Endothelial cell of umbilical vein (primary cell): ENCODE results near the gene OR10AD1. TPM values are rescaled to one million over a fixed set of nuclear protein-coding genes. Genes with fewer than 3 reads are reported as not detected.

ENCODE experiments used
- BruUV-seq: library from RNA; stranded (reverse); fragments of 400-500 nt; replicated peaks from 2 replicates; lab custom pipeline; 2021; lab: Mats Ljungman, UMichigan
- CTCF ChIA-PET: fragments of 300-600, 350-600 bp; sonication (Branson Sonifier 250); formaldehyde crosslinking; loops from one replicate; lab custom pipeline; 2021; ENCODE audit warnings: antibody characterized with exemption, inconsistent platforms; lab: Charles Lee
- POLR2A ChIA-PET: fragments of 300-600, 350-600 bp; sonication (Branson Sonifier 250); formaldehyde crosslinking; loops from one replicate; lab custom pipeline; 2021; ENCODE audit warnings: antibody characterized with exemption, inconsistent platforms; lab: Charles Lee
- DNase-seq: peaks from one replicate; pipeline ENCODE4 v3.0.0-alpha.2; 2011; ENCODE audit warnings: low read depth, low spot score
- FAIRE-seq: peaks from 2 replicates; lab custom pipeline; 2011; peaks lifted over from hg19 to GRCh38; lab: Jason Lieb, UNC
- H2AFZ ChIP-seq: 2 replicates; pipeline ENCODE4 v1.6.0; 2012; ENCODE audit warnings: low read depth, low read length, control low read depth, inconsistent platforms
- H3K27ac ChIP-seq: 2 replicates; pipeline ENCODE4 v1.5.1; 2011; ENCODE audit warnings: low read depth, mild to moderate bottlenecking, control low read depth, low read length, moderate library complexity; ENCODE audit not compliant: insufficient read depth
- H3K27me3 ChIP-seq, 2 experiments: 2 replicates each; pipeline versions ENCODE4 v1.6.0 to v1.6.1; 2011; ENCODE audit warnings: low read length in 2 of 2, mixed read lengths in 1 of 2; ENCODE audit not compliant: control insufficient read depth in 2 of 2, insufficient read depth in 2 of 2
- H3K36me3 ChIP-seq, 2 experiments: 2 replicates in 1 of 2; 3 replicates in 1 of 2; pipeline ENCODE4 v1.5.1; 2011; ENCODE audit warnings: low read length in 2 of 2, mild to moderate bottlenecking in 1 of 2, moderate library complexity in 1 of 2; ENCODE audit not compliant: control insufficient read depth in 2 of 2, insufficient read depth in 2 of 2; ENCODE audit errors: extremely low read depth in 1 of 2
- H3K4me1 ChIP-seq: 3 replicates; pipeline ENCODE4 v1.5.1; 2011; ENCODE audit warnings: mild to moderate bottlenecking, low read length; ENCODE audit not compliant: control insufficient read depth, insufficient read depth; ENCODE audit errors: extremely low read depth
- H3K4me2 ChIP-seq: 2 replicates; pipeline ENCODE4 v1.6.1; 2011; ENCODE audit warnings: low read length, control low read depth, mixed read lengths; ENCODE audit not compliant: insufficient read depth
- H3K4me3 ChIP-seq, 3 experiments: fragments of 200-600 bp in 1 of 3; sonication (generic), shearing (Covaris generic) in 1 of 3; replicated peaks in 1 of 3; 2 replicates each; pipeline ENCODE4 v1.5.1; 2011 to 2016; ENCODE audit warnings: control low read depth in 3 of 3, low read length in 3 of 3, mild to moderate bottlenecking in 2 of 3, inconsistent platforms in 1 of 3, low read depth in 1 of 3, moderate library complexity in 1 of 3; ENCODE audit not compliant: insufficient read depth in 1 of 3
- H3K79me2 ChIP-seq: 2 replicates; pipeline ENCODE4 v1.6.0; 2012; ENCODE audit warnings: low read length, inconsistent platforms; ENCODE audit not compliant: control insufficient read depth, insufficient read depth
- H3K9ac ChIP-seq: replicated peaks from 2 replicates; pipeline ENCODE3; 2011; ENCODE audit warnings: low read length, control low read depth; ENCODE audit not compliant: insufficient read depth; ENCODE audit errors: extremely low read depth
- H3K9me1 ChIP-seq: replicated peaks from 3 replicates; pipeline ENCODE4 v1.6.0; 2011; ENCODE audit warnings: mild to moderate bottlenecking, low read length; ENCODE audit not compliant: control insufficient read depth, insufficient read depth; ENCODE audit errors: extremely low read depth
- H3K9me3 ChIP-seq: replicated peaks from 2 replicates; pipeline ENCODE4 v1.5.1; 2012; ENCODE audit warnings: low read length, inconsistent platforms; ENCODE audit not compliant: control insufficient read depth, insufficient read depth
- H4K20me1 ChIP-seq: replicated peaks from 2 replicates; pipeline ENCODE3; 2011; ENCODE audit warnings: mild to moderate bottlenecking, low read length; ENCODE audit not compliant: control insufficient read depth, insufficient read depth; ENCODE audit errors: extremely low read depth
- CTCF ChIP-seq, 2 donors: IDR thresholded peaks; 1 replicate in 1 of 2; 2 replicates in 1 of 2; pipeline ENCODE4 v1.5.1; 2011; ENCODE audit warnings: low read length in 2 of 2, mild to moderate bottlenecking in 2 of 2, moderate library complexity in 2 of 2, control low read depth in 1 of 2, inconsistent platforms in 1 of 2, low read depth in 1 of 2; ENCODE audit not compliant: insufficient read depth in 1 of 2; ENCODE audit errors: extremely low read depth in 1 of 2
- EZH2 ChIP-seq: IDR thresholded peaks from 2 replicates; pipeline ENCODE4 v1.6.1; 2012; ENCODE audit warnings: borderline replicate concordance, low read depth, mild to moderate bottlenecking, moderate library complexity, low read length, inconsistent platforms; ENCODE audit not compliant: severe bottlenecking
- FOS ChIP-seq: IDR thresholded peaks from 2 replicates; pipeline ENCODE4 v1.6.1; 2011; ENCODE audit warnings: mild to moderate bottlenecking, low read length, moderate library complexity, borderline replicate concordance; ENCODE audit not compliant: insufficient read depth
- GATA2 ChIP-seq: IDR thresholded peaks from 2 replicates; pipeline ENCODE4 v1.7.0; 2011; ENCODE audit warnings: low read depth, mild to moderate bottlenecking, moderate library complexity, mixed read lengths, low read length; ENCODE audit not compliant: insufficient read length, insufficient read depth
- JUN ChIP-seq: IDR thresholded peaks from 2 replicates; pipeline ENCODE4 v1.6.1; 2011; ENCODE audit warnings: borderline replicate concordance, low read depth; ENCODE audit not compliant: insufficient read length, insufficient read depth
- MAX ChIP-seq: IDR thresholded peaks from 2 replicates; pipeline ENCODE4 v1.6.1; 2011; ENCODE audit not compliant: insufficient read depth, insufficient read length
- MYC ChIP-seq: IDR thresholded peaks from one replicate; pipeline ENCODE4 v1.6.1; 2011; ENCODE audit warnings: mild to moderate bottlenecking, low read depth, low read length
- POLR2A ChIP-seq: IDR thresholded peaks from 2 replicates; pipeline ENCODE4 v1.6.1; 2012; ENCODE audit warnings: low read depth, mild to moderate bottlenecking, control low read depth, low read length
- POLR2AphosphoS5 ChIP-seq: IDR thresholded peaks from 2 replicates; pipeline ENCODE4 v1.6.1; 2012; ENCODE audit warnings: low read depth, mild to moderate bottlenecking, control low read depth, low read length, moderate library complexity; ENCODE audit not compliant: insufficient read depth
- dilution Hi-C: fragments of 300-500 bp; cut with MboI; formaldehyde crosslinking; loops from one replicate; pipeline ENCODE4 v1.15.0; 2019; ENCODE audit warnings: low sequenced_read_pairs; ENCODE audit not compliant: extremely low pct_ligation_motif_present
- intact Hi-C: fragments of 100-400 bp; cut with micrococcal nuclease; formaldehyde crosslinking; loops from one replicate; pipeline ENCODE4 v1.10.0; 2022
- polyA plus RNA-seq, 4 experiments: library from polyadenylated mRNA; depleted of rRNA in 3 of 4; stranded (reverse) in 3 of 4; unstranded in 1 of 4; fragments of >200 nt; gene quantifications; 2 replicates each; pipeline versions ENCODE4 v1.2.1 to v1.2.3, GENCODE V29; 2011 to 2012; ENCODE audit warnings: missing spikeins in 1 of 4
- total RNA-seq: library from RNA; stranded (reverse); gene quantifications from 2 replicates; pipeline ENCODE4 v1.2.3, GENCODE V29; 2021

The OR10AD1 gene
- total and polyA plus RNA-seq, 2 donors (not counting 3 experiments of a cell fraction or from before 2014, with no cell fraction given): not detected

- dilution Hi-C loops: no loop called here
Measured at GRCh38 chr12:48201091-48201490, 2.0 kb downstream of the OR10AD1 start.

More at GRCh38 chr12:48201091-48201490, 2.0 kb downstream of the OR10AD1 start:
- intact Hi-C loops: no loop called here
- DNase-seq: no peak
- no peak for FAIRE-seq
- Histone ChIP-seq H3K27me3 (no peaks in the 10 kb centered on the region), H4K20me1 (no peaks in the 10 kb centered on the region), H2AFZ (no peak overlapping the region), H3K4me3 (no peak overlapping the region), H3K36me3 (no peaks in the 10 kb centered on the region), H3K9me3 (no peaks in the 10 kb centered on the region), H3K4me2 (no peak overlapping the region), H3K9me1 (no peaks in the 10 kb centered on the region), H3K27ac (no peak overlapping the region), H3K79me2 (no peaks in the 10 kb centered on the region), H3K9ac (no peak overlapping the region), H3K4me1 (peaks cover 8% of the 10 kb centered on the region)
- POLR2A ChIA-PET: no interaction called here
- TF ChIP-seq POLR2AphosphoS5 (no peak), EZH2 (no peak), GATA2 (no peak), FOS (no peak), MAX (no peak), JUN (no peak), POLR2A (no peak), CTCF (IDR thresholded peaks at IDR 0.05; ENCODE audit: extremely low read depth in 1 of 2, insufficient read depth in 1 of 2, low read depth in 1 of 2, low read length in 2 of 2) (no peak), MYC (no peak)
- CTCF ChIA-PET: interaction anchor here (1.2 kb wide), 1 partner anchor 12 kb away, joined by 4 read pairs; no protein-coding TSS in a partner anchor
- BruUV-seq: no TSS peak
